Mononuclear cell (primary cell): Measurements from ENCODE around the gene SLC41A1. TPM values are rescaled to one million over a fixed set of nuclear protein-coding genes. Genes with fewer than 3 reads are reported as not detected.
"Not testable (repeated sequence)": the region's sequence is repeated elsewhere in the genome, so short reads cannot be mapped to it uniquely, and the experiment has no call there.

Experiments
- H3K27me3 ChIP-seq: 2 replicates; pipeline ENCODE4 v1.6.0; 2011; ENCODE audit warnings: low read length, control low read depth; ENCODE audit not compliant: insufficient read depth
- H3K4me1 ChIP-seq: 2 replicates; pipeline ENCODE4 v1.5.1; 2011; ENCODE audit warnings: mild to moderate bottlenecking, low read length, control low read depth; ENCODE audit not compliant: insufficient read depth
- H3K4me3 ChIP-seq: 2 replicates; pipeline ENCODE4 v1.5.1; 2011; ENCODE audit warnings: mild to moderate bottlenecking, low read length, moderate library complexity
- H3K9me3 ChIP-seq: 2 replicates; pipeline ENCODE4 v1.5.1; 2011; ENCODE audit warnings: low read depth, mild to moderate bottlenecking, control low read depth, low read length
- total RNA-seq: library from RNA; depleted of rRNA; stranded (reverse); fragments of >200 nt; gene quantifications from one replicate; pipeline ENCODE4 v1.2.3, GENCODE V29; 2012

Gene SLC41A1
- 16.1 TPM for total RNA-seq

GRCh38 chr1:205812878-205813754 is at the start of gene SLC41A1:
Gene SLC41A1 (minus strand): TSS chr1:205813198. CDS start chr1:205810441, 2,757 bp downstream.
- H3K9me3 ChIP-seq = no peaks in the 10 kb centered on the region
- H3K4me3 ChIP-seq = peak within 1 kb of the TSS; percentile 70
- H3K4me1 ChIP-seq = peaks cover 33% of the 10 kb centered on the region
- peaks cover 13% of the 10 kb centered on the region for H3K27me3 ChIP-seq

GRCh38 chr1:205861540-205861939 is 48.5 kb upstream of the SLC41A1 start:
- H3K4me1 ChIP-seq = no peaks in the 10 kb centered on the region
- H3K4me3 ChIP-seq = no peak overlapping the region
- peaks cover 3% of the 10 kb centered on the region for H3K9me3 ChIP-seq
- peaks cover 7% of the 10 kb centered on the region for H3K27me3 ChIP-seq

GRCh38 chr1:205858141-205858961 is 45.4 kb upstream of the SLC41A1 start:
- Histone ChIP-seq H3K4me1 (no peaks in the 10 kb centered on the region), H3K4me3 (no peak overlapping the region), H3K9me3 (peaks cover 6% of the 10 kb centered on the region), H3K27me3 (peaks cover 3% of the 10 kb centered on the region)

- not testable (repeated sequence) for H3K9me3 ChIP-seq, H3K27me3 ChIP-seq, H3K4me3 ChIP-seq, H3K4me1 ChIP-seq
These were observed 44.5 kb upstream of the SLC41A1 start for GRCh38 chr1:205857501-205857900.

- peaks cover 6% of the 10 kb centered on the region for H3K9me3 ChIP-seq
- no peaks in the 10 kb centered on the region for H3K4me1 ChIP-seq
- H3K27me3 ChIP-seq = peaks cover 3% of the 10 kb centered on the region
- no peak overlapping the region for H3K4me3 ChIP-seq
These were observed 43.4 kb upstream of the SLC41A1 start for GRCh38 chr1:205856433-205856832.

- Histone ChIP-seq H3K9me3 (peaks cover 6% of the 10 kb centered on the region), H3K4me3 (no peak overlapping the region), H3K27me3 (peaks cover 3% of the 10 kb centered on the region), H3K4me1 (peaks cover 13% of the 10 kb centered on the region)
These were observed 40.0 kb upstream of the SLC41A1 start for GRCh38 chr1:205852969-205853368.

GRCh38 chr1:205851993-205852392 is 39.0 kb upstream of the SLC41A1 start:
- H3K4me3 ChIP-seq = no peak overlapping the region
- peaks cover 13% of the 10 kb centered on the region for H3K4me1 ChIP-seq
- peaks cover 3% of the 10 kb centered on the region for H3K27me3 ChIP-seq
- peaks cover 6% of the 10 kb centered on the region for H3K9me3 ChIP-seq

GRCh38 chr1:205849619-205850355 is 36.8 kb upstream of the SLC41A1 start, which contains the start of gene PM20D1:
Gene PM20D1 (minus strand): TSS chr1:205850132. CDS start chr1:205850072, 60 bp downstream.
- H3K4me1 ChIP-seq = peaks cover 13% of the 10 kb centered on the region
- H3K9me3 ChIP-seq = no peaks in the 10 kb centered on the region
- no peaks in the 10 kb centered on the region for H3K27me3 ChIP-seq
- H3K4me3 ChIP-seq = peak within 1 kb of the TSS; percentile 42

- Histone ChIP-seq H3K9me3 (no peaks in the 10 kb centered on the region), H3K4me1 (no peaks in the 10 kb centered on the region), H3K4me3 (no peak overlapping the region), H3K27me3 (no peaks in the 10 kb centered on the region)
These were observed 30.2 kb upstream of the SLC41A1 start for GRCh38 chr1:205843036-205843859.

- Histone ChIP-seq H3K27me3 (no peaks in the 10 kb centered on the region), H3K4me3 (no peak overlapping the region), H3K9me3 (no peaks in the 10 kb centered on the region), H3K4me1 (no peaks in the 10 kb centered on the region)
These were observed 29.2 kb upstream of the SLC41A1 start for GRCh38 chr1:205842229-205842628.

- Histone ChIP-seq H3K4me3 (no peak overlapping the region), H3K9me3 (no peaks in the 10 kb centered on the region), H3K4me1 (no peaks in the 10 kb centered on the region), H3K27me3 (no peaks in the 10 kb centered on the region)
These were observed 27.3 kb upstream of the SLC41A1 start for GRCh38 chr1:205840146-205840923.

- Histone ChIP-seq H3K27me3 (no peaks in the 10 kb centered on the region), H3K4me3 (no peak overlapping the region), H3K4me1 (peaks cover 3% of the 10 kb centered on the region), H3K9me3 (no peaks in the 10 kb centered on the region)
These were observed 24.5 kb upstream of the SLC41A1 start for GRCh38 chr1:205837382-205837970.

- H3K4me1 ChIP-seq = peaks cover 13% of the 10 kb centered on the region
- H3K4me3 ChIP-seq = no peak overlapping the region
- H3K9me3 ChIP-seq = no peaks in the 10 kb centered on the region
- H3K27me3 ChIP-seq = no peaks in the 10 kb centered on the region
These were observed 21.8 kb upstream of the SLC41A1 start for GRCh38 chr1:205834751-205835150.
